Nephron progenitor cell (in vitro differentiated cells): Measurements from ENCODE around the gene STXBP6.

Source experiments
- DNase-seq: peaks from one replicate; pipeline ENCODE4 v3.0.0; 2021
- H3K27ac Mint-ChIP-seq: 2 replicates; pipeline ENCODE4 v1.8.0; 2021; ENCODE audit warnings: mild to moderate bottlenecking, moderate library complexity, mixed read lengths
- H3K27me3 Mint-ChIP-seq: 2 replicates; pipeline ENCODE4 v1.8.0; 2021; ENCODE audit warnings: mild to moderate bottlenecking, low read depth, mixed read lengths; ENCODE audit not compliant: poor library complexity
- H3K36me3 Mint-ChIP-seq: 2 replicates; pipeline ENCODE4 v1.8.0; 2021; ENCODE audit warnings: low read depth, mixed read lengths
- H3K4me1 Mint-ChIP-seq: 2 replicates; pipeline ENCODE4 v1.8.0; 2021; ENCODE audit warnings: mixed read lengths
- H3K4me3 Mint-ChIP-seq: 2 replicates; pipeline ENCODE4 v1.8.0; 2021; ENCODE audit warnings: mild to moderate bottlenecking, moderate library complexity, mixed read lengths
- H3K9me3 Mint-ChIP-seq: 2 replicates; pipeline ENCODE4 v1.8.0; 2021; ENCODE audit warnings: mild to moderate bottlenecking, moderate library complexity, mixed read lengths
- CTCF ChIP-seq: fragments of 200-600 bp; sonication (generic); IDR thresholded peaks from 2 replicates; pipeline ENCODE4 v1.5.0; 2021; ENCODE audit warnings: antibody characterized with exemption

STXBP6 gene

GRCh38 chr14:25079311-25079710, 29.4 kb upstream of the STXBP6 start:
- no peaks in the 10 kb centered on the region for H3K27me3 Mint-ChIP-seq
- TF ChIP-seq CTCF, result no peak
- no peaks in the 10 kb centered on the region for H3K36me3 Mint-ChIP-seq

DNA sequence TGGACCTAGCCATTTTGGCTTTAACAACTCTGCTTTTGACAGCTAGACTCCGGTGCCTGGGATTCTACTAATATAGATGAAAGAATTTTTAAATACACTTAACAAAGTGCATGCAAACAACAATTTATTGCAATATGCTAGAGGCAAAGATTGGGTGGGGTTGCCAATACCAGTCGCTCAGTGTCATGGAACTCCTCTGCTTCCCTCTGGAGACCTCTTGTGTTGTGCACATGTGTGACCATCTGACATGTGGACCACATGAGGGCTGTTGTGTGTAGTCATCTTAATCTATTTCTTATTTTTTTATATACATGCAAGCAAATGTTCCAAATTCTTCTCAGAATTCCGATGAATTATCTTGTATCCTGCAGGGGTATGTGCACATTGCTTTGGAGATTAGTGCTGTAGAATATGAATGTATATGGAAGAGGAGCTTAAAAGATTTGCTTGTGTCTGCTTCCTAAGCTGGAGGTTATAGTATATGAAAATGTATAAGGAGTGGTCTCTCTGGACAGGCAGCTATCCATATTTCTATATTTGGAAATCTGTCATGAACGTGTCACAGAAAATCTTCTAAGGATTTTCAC, 24.2 kb upstream of the STXBP6 start:
- Mint-ChIP-seq H3K4me3 (no peak overlapping the region), H3K9me3 (no peaks in the 10 kb centered on the region), H3K27me3 (no peaks in the 10 kb centered on the region), H3K27ac (no peak overlapping the region), H3K36me3 (no peaks in the 10 kb centered on the region), H3K4me1 (peaks cover 9% of the 10 kb centered on the region)
- no peak for DNase-seq
- no peak for TF ChIP-seq CTCF

More at GRCh38 chr14:25079311-25079710, 29.4 kb upstream of the STXBP6 start:
- DNase-seq, result no peak
- no peak overlapping the region for H3K27ac Mint-ChIP-seq
- no peaks in the 10 kb centered on the region for H3K4me1 Mint-ChIP-seq
- peaks cover 8% of the 10 kb centered on the region for H3K9me3 Mint-ChIP-seq
- no peak overlapping the region for H3K4me3 Mint-ChIP-seq

DNA sequence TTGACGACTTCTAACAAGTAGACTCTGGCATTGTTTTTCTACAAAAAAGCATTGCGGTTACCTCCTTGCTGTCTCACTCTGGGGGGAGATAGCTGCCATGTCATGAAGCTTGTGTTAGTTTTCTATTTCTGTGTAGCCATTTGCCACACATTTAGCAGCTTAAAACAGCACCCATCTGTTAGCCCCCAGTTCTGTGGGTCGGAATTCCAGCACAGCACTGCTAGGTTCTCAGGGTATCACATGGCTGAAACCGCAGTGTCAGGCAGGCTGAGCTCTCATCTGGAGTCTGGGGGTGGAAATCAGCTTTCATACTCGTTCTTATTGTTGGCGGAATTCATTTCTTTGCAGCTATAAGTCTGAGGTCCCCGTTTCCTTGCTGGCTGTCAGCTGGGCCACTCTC, 19.9 kb upstream of the STXBP6 start:
- TF ChIP-seq CTCF, result no peak
- Mint-ChIP-seq H3K4me3 (no peak overlapping the region), H3K27me3 (peaks cover 4% of the 10 kb centered on the region), H3K9me3 (no peaks in the 10 kb centered on the region), H3K27ac (peak overlapping the region; percentile 75), H3K36me3 (no peaks in the 10 kb centered on the region), H3K4me1 (peaks cover 9% of the 10 kb centered on the region)
- no peak for DNase-seq

GRCh38 chr14:25067600-25067999, 17.7 kb upstream of the STXBP6 start:
- peaks cover 9% of the 10 kb centered on the region for H3K4me1 Mint-ChIP-seq
- no peaks in the 10 kb centered on the region for H3K9me3 Mint-ChIP-seq
- no peak overlapping the region for H3K4me3 Mint-ChIP-seq
- H3K36me3 Mint-ChIP-seq, result no peaks in the 10 kb centered on the region
- peaks cover 7% of the 10 kb centered on the region for H3K27me3 Mint-ChIP-seq
- TF ChIP-seq CTCF, result no peak
- no peak for DNase-seq
- no peak overlapping the region for H3K27ac Mint-ChIP-seq

DNA sequence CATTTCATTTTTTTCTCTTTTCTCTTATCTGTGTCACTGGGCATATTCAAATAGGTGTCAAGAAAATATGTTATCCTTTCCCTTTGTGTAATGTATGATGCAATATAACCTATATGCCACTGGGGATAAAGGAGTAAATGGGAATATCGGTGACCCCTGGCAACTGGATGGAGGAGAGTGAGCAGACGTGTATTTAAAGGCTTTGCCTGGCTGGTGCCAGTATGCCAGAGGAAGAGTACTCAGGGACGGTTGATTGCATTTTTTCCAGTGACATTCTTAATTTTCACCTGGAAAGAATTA, 12.0 kb upstream of the STXBP6 start:
- Mint-ChIP-seq H3K36me3 (no peaks in the 10 kb centered on the region), H3K27ac (no peak overlapping the region), H3K27me3 (peaks cover 16% of the 10 kb centered on the region), H3K4me3 (no peak overlapping the region), H3K9me3 (no peaks in the 10 kb centered on the region), H3K4me1 (no peaks in the 10 kb centered on the region)
- no peak for DNase-seq
- no peak for TF ChIP-seq CTCF

- Mint-ChIP-seq H3K4me3 (no peak overlapping the region), H3K9me3 (no peaks in the 10 kb centered on the region), H3K27me3 (peaks cover 28% of the 10 kb centered on the region), H3K27ac (no peak overlapping the region), H3K36me3 (no peaks in the 10 kb centered on the region), H3K4me1 (no peaks in the 10 kb centered on the region)
- TF ChIP-seq CTCF, result no peak
- no peak for DNase-seq
Measured at GRCh38 chr14:25056688-25057078, 6.7 kb upstream of the STXBP6 start.
